ENCODE data around the gene RHOH. TPM values are rescaled to one million over a fixed set of nuclear protein-coding genes. Genes with fewer than 3 reads are reported as not detected.

RHOH gene
- total and polyA plus RNA-seq, 3 experiments from 2014 or later: 148 to 262 (median 148) TPM

- Mint-ChIP-seq H3K27me3 (peaks cover 0 to 2% of the 10 kb centered on the region in 2 donors), H3K36me3 (peaks cover 7 to 82% (median 29%) of the 10 kb centered on the region in 3 donors), H3K4me1 (peaks cover 94 to 100% (median 98%) of the 10 kb centered on the region in 3 donors), H3K27ac (peak overlapping the region; percentile 85 to 98 (median 92)), H3K4me3 (peak overlapping the region; percentile 8 to 85 (median 71)), H3K9me3 (peaks cover 0 to 2% (median 0%) of the 10 kb centered on the region in 5 donors)
- Histone ChIP-seq H3K4me1 (ENCODE audit: insufficient read depth, low read length) (peaks cover 97% of the 10 kb centered on the region), H3K4me3 (ENCODE audit: low read length) (no peak overlapping the region), H3K27ac (ENCODE audit: low read depth, low read length) (no peak overlapping the region), H3K36me3 (ENCODE audit: insufficient read depth, low read length) (peaks cover 22% of the 10 kb centered on the region), H3K27me3 (ENCODE audit: insufficient read depth, low read length, poor library complexity, severe bottlenecking) (no peaks in the 10 kb centered on the region), H3K9me3 (ENCODE audit: low read length) (no peaks in the 10 kb centered on the region)
- ChIA-PET POLR2A (interaction anchor here (0.5 to 4.4 kb wide), 7 partner anchors 10 to 94 kb away, joined by 3 to 33 read pairs (median 3); no protein-coding TSS in a partner anchor), CTCF (interaction anchor here (0.7 to 3.9 kb wide), 8 partner anchors 12 to 101 kb away, joined by 3 to 21 read pairs (median 4); no protein-coding TSS in a partner anchor)
- no peak for DNase-seq
Observed at GRCh38 chr4:40216622-40217366, 20.0 kb downstream of the RHOH start.

- no peak overlapping the region for H3K4me3 ChIP-seq (ENCODE audit: low read length)
- ChIA-PET CTCF (interaction anchor here (0.8 to 15.7 kb wide), 13 partner anchors 9 to 166 kb away, joined by 3 to 194 read pairs (median 5); partner anchors contain the start of genes N4BP2 and RHOH), POLR2A (interaction anchor here (0.6 to 2.8 kb wide), 6 partner anchors 10 to 85 kb away, joined by 3 to 16 read pairs (median 5); no protein-coding TSS in a partner anchor)
- no peaks in the 10 kb centered on the region for H3K9me3 ChIP-seq (ENCODE audit: low read length)
- H3K4me1 Mint-ChIP-seq: peaks cover 88 to 95% (median 95%) of the 10 kb centered on the region in 3 donors
- H3K36me3 Mint-ChIP-seq: peaks cover 10 to 81% (median 26%) of the 10 kb centered on the region in 3 donors
- H3K4me3 Mint-ChIP-seq: peak overlapping the region; percentile 52 to 85 (median 80)
- peaks cover 14% of the 10 kb centered on the region for H3K36me3 ChIP-seq (ENCODE audit: insufficient read depth, low read length)
- H3K27me3 ChIP-seq (ENCODE audit: insufficient read depth, low read length, poor library complexity, severe bottlenecking): no peaks in the 10 kb centered on the region
- peaks cover 93% of the 10 kb centered on the region for H3K4me1 ChIP-seq (ENCODE audit: insufficient read depth, low read length)
- DNase-seq: no peak
- no peaks in the 10 kb centered on the region for H3K27me3 Mint-ChIP-seq
- H3K27ac Mint-ChIP-seq: peak overlapping the region; percentile 74 to 98 (median 89)
- H3K27ac ChIP-seq (ENCODE audit: low read depth, low read length): no peak overlapping the region
- no peaks in the 10 kb centered on the region for H3K9me3 Mint-ChIP-seq
Observed at GRCh38 chr4:40221744-40222143, 24.9 kb downstream of the RHOH start.

DNA sequence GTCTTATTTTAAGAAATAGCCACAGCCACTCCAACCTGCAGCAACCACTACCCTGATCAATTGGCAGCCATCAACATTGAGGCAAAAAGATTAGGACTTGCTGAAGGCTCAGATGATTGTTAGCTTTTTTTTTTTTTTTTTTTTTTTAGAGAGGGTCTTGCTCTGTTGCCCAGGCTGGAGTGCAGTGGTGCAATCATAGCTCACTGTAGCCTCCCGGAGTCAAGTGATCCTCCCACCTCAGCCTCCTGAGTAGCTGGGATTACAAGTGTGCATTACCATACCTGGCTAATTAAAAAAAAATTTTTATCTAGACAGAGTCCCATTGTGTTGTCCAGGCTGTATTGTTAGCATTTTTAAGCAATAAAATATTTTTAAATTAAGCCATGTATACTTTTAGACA, 26.5 kb downstream of the RHOH start:
- no peak overlapping the region for H3K27ac ChIP-seq (ENCODE audit: low read depth, low read length)
- H3K27me3 ChIP-seq (ENCODE audit: insufficient read depth, low read length, poor library complexity, severe bottlenecking): no peaks in the 10 kb centered on the region
- H3K4me3 ChIP-seq (ENCODE audit: low read length): no peak overlapping the region
- ChIA-PET POLR2A (interaction anchor here (0.7 to 2.8 kb wide), 8 partner anchors 8 to 84 kb away, joined by 4 to 16 read pairs (median 9); no protein-coding TSS in a partner anchor), CTCF (interaction anchor here (0.7 to 15.7 kb wide), 11 partner anchors 7 to 105 kb away, joined by 3 to 194 read pairs (median 6); partner anchors contain the start of gene RHOH)
- Mint-ChIP-seq H3K9me3 (no peaks in the 10 kb centered on the region), H3K27ac (peak overlapping the region; percentile 74 to 96 (median 87)), H3K4me3 (peak overlapping the region; percentile 6 to 87 (median 76)), H3K36me3 (peaks cover 10 to 74% (median 21%) of the 10 kb centered on the region in 3 donors), H3K27me3 (no peaks in the 10 kb centered on the region), H3K4me1 (peaks cover 85 to 95% (median 93%) of the 10 kb centered on the region in 3 donors)
- no peaks in the 10 kb centered on the region for H3K9me3 ChIP-seq (ENCODE audit: low read length)
- peaks cover 3% of the 10 kb centered on the region for H3K36me3 ChIP-seq (ENCODE audit: insufficient read depth, low read length)
- peaks cover 93% of the 10 kb centered on the region for H3K4me1 ChIP-seq (ENCODE audit: insufficient read depth, low read length)
- DNase-seq: no peak

- Histone ChIP-seq H3K27ac (ENCODE audit: low read depth, low read length) (no peak overlapping the region), H3K4me3 (ENCODE audit: low read length) (no peak overlapping the region)
- no peaks in the 10 kb centered on the region for H3K27me3 Mint-ChIP-seq
Observed at GRCh38 chr4:40224432-40224831, 27.6 kb downstream of the RHOH start.

DNA sequence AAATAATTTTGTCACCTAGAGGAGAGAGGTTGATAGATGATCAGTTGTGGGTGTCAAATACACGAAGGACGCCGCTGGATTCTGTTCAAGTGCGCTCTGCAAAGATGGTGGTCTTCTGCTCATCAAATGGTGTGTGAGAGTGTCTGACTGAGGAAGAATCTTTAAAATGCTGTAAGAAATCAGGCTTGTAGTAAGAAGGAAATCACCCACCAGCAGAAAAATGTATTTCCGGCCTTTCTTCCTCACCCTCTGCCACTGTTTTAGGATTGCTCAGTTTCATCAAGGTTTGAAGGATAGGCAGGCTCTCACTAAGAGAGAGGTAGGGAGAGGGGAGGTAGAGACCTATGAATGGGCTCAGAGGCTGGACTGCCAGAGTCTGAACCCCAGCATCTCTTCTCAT, 28.7 kb downstream of the RHOH start:
- no peaks in the 10 kb centered on the region for H3K27me3 ChIP-seq (ENCODE audit: insufficient read depth, low read length, poor library complexity, severe bottlenecking)
- Mint-ChIP-seq H3K9me3 (no peaks in the 10 kb centered on the region), H3K4me1 (peaks cover 82 to 95% (median 94%) of the 10 kb centered on the region in 3 donors), H3K27me3 (no peaks in the 10 kb centered on the region), H3K36me3 (peaks cover 10 to 73% (median 22%) of the 10 kb centered on the region in 3 donors), H3K4me3 (peak overlapping the region; percentile 63 to 91 (median 76)), H3K27ac (peak overlapping the region; percentile 93 to 98 (median 96))
- H3K36me3 ChIP-seq (ENCODE audit: insufficient read depth, low read length): no peaks in the 10 kb centered on the region
- no peak for DNase-seq
- peak overlapping the region; percentile 15 for H3K27ac ChIP-seq (ENCODE audit: low read depth, low read length)
- H3K4me1 ChIP-seq (ENCODE audit: insufficient read depth, low read length): peaks cover 95% of the 10 kb centered on the region
- no peak overlapping the region for H3K4me3 ChIP-seq (ENCODE audit: low read length)
- no peaks in the 10 kb centered on the region for H3K9me3 ChIP-seq (ENCODE audit: low read length)
- ChIA-PET POLR2A (interaction anchor here (0.9 to 3.0 kb wide), 10 partner anchors 8 to 82 kb away, joined by 3 to 23 read pairs (median 6); no protein-coding TSS in a partner anchor), CTCF (interaction anchor here (1.0 to 15.7 kb wide), 8 partner anchors 12 to 169 kb away, joined by 3 to 194 read pairs (median 39); partner anchors contain the start of genes N4BP2 and RHOH)

More at GRCh38 chr4:40224432-40224831, 27.6 kb downstream of the RHOH start:
- Histone ChIP-seq H3K36me3 (ENCODE audit: insufficient read depth, low read length) (no peaks in the 10 kb centered on the region), H3K9me3 (ENCODE audit: low read length) (no peaks in the 10 kb centered on the region), H3K4me1 (ENCODE audit: insufficient read depth, low read length) (peaks cover 95% of the 10 kb centered on the region), H3K27me3 (ENCODE audit: insufficient read depth, low read length, poor library complexity, severe bottlenecking) (no peaks in the 10 kb centered on the region)
- H3K4me3 Mint-ChIP-seq: peak overlapping the region; percentile 63 to 91 (median 76)
- no peak for DNase-seq
- ChIA-PET CTCF (interaction anchor here (1.3 to 15.7 kb wide), 5 partner anchors 13 to 86 kb away, joined by 7 to 194 read pairs (median 112); partner anchors contain the start of gene RHOH), POLR2A (interaction anchor here (0.9 to 3.0 kb wide), 5 partner anchors 10 to 33 kb away, joined by 3 to 23 read pairs (median 8); no protein-coding TSS in a partner anchor)
- no peaks in the 10 kb centered on the region for H3K9me3 Mint-ChIP-seq
- H3K4me1 Mint-ChIP-seq: peaks cover 84 to 95% (median 94%) of the 10 kb centered on the region in 3 donors
- H3K36me3 Mint-ChIP-seq: peaks cover 10 to 77% (median 22%) of the 10 kb centered on the region in 3 donors
- peak overlapping the region; percentile 93 to 98 (median 96) for H3K27ac Mint-ChIP-seq

- H3K4me3 ChIP-seq (ENCODE audit: low read length): no peak overlapping the region
- Mint-ChIP-seq H3K36me3 (peaks cover 10 to 73% (median 21%) of the 10 kb centered on the region in 3 donors), H3K9me3 (no peaks in the 10 kb centered on the region), H3K4me1 (peaks cover 83 to 95% (median 94%) of the 10 kb centered on the region in 3 donors), H3K4me3 (peak overlapping the region; percentile 67 to 91 (median 76)), H3K27ac (peak overlapping the region; percentile 93 to 98 (median 96)), H3K27me3 (no peaks in the 10 kb centered on the region)
- H3K36me3 ChIP-seq (ENCODE audit: insufficient read depth, low read length): peaks cover 3% of the 10 kb centered on the region
- H3K27me3 ChIP-seq (ENCODE audit: insufficient read depth, low read length, poor library complexity, severe bottlenecking): no peaks in the 10 kb centered on the region
- H3K9me3 ChIP-seq (ENCODE audit: low read length): no peaks in the 10 kb centered on the region
- H3K4me1 ChIP-seq (ENCODE audit: insufficient read depth, low read length): peaks cover 96% of the 10 kb centered on the region
- H3K27ac ChIP-seq (ENCODE audit: low read depth, low read length): no peak overlapping the region
- CTCF ChIA-PET: interaction anchor here (1.0 to 15.7 kb wide), 12 partner anchors 8 to 99 kb away, joined by 3 to 194 read pairs (median 6); partner anchors contain the start of gene RHOH
- POLR2A ChIA-PET: interaction anchor here (0.7 to 2.0 kb wide), 8 partner anchors 13 to 81 kb away, joined by 3 to 7 read pairs (median 4); no protein-coding TSS in a partner anchor
- DNase-seq: peak in 1 of 5 donors; percentile 69
Observed at GRCh38 chr4:40227284-40227683, 30.5 kb downstream of the RHOH start.

DNA sequence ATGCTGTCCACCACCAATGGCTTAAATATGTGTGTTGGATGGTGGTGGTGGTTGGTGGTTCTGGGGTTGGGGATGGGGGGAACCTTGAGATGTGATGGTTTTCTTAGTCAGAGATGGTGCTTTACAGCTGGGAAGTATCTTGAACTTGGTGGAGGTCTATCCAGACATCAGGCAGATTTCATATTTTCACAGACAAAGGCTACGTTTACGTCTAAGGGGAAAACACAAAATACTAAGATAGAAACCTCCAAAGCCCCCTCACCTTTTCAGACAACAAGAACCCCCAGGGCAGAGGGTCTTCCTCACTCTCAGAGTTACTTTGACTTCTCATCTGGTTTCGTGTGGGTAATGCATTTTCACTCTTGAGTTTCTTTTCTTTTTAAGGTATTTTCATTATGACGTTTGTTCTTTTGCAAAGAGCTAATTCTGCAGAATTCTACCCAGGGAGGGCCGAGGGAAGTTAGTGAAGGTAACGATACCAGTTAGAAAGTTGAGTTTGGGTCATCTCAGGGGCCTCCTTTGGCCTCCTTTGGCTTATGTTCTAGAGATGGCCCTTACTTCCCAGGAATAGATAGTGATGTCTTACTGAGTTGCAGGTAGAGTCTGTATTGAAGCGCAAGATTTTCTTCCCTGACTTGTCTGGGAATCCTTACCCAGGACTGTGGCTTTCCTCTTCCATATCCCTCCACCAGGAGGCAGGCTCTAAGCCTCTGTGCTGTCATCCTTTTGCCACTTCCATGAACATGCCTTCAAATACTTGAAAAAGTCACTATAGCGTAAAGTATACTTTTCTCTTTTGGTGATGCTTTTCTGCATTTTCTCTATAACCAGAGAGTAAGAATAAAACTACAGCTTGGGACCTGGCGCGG, 31.9 kb downstream of the RHOH start:
- H3K27ac Mint-ChIP-seq: peak overlapping the region; percentile 91 to 98 (median 95)
- peaks cover 83 to 100% (median 97%) of the 10 kb centered on the region in 3 donors for H3K4me1 Mint-ChIP-seq
- H3K9me3 Mint-ChIP-seq: no peaks in the 10 kb centered on the region
- H3K4me3 Mint-ChIP-seq: peak overlapping the region; percentile 78 to 88 (median 83)
- DNase-seq: no peak
- H3K27ac ChIP-seq (ENCODE audit: low read depth, low read length): no peak overlapping the region
- POLR2A ChIA-PET: interaction anchor here (0.5 to 5.1 kb wide), 10 partner anchors 9 to 37 kb away, joined by 3 to 33 read pairs (median 4); no protein-coding TSS in a partner anchor
- no peaks in the 10 kb centered on the region for H3K9me3 ChIP-seq (ENCODE audit: low read length)
- peaks cover 16 to 73% (median 23%) of the 10 kb centered on the region in 3 donors for H3K36me3 Mint-ChIP-seq
- peaks cover 0 to 1% of the 10 kb centered on the region in 2 donors for H3K27me3 Mint-ChIP-seq
- CTCF ChIA-PET: interaction anchor here (1.0 to 15.7 kb wide), 13 partner anchors 8 to 88 kb away, joined by 3 to 194 read pairs (median 6); partner anchors contain the start of gene RHOH
- peak overlapping the region; percentile 42 for H3K4me3 ChIP-seq (ENCODE audit: low read length)
- no peaks in the 10 kb centered on the region for H3K27me3 ChIP-seq (ENCODE audit: insufficient read depth, low read length, poor library complexity, severe bottlenecking)
- H3K4me1 ChIP-seq (ENCODE audit: insufficient read depth, low read length): peaks cover 96% of the 10 kb centered on the region
- H3K36me3 ChIP-seq (ENCODE audit: insufficient read depth, low read length): peaks cover 9% of the 10 kb centered on the region

Data from CD8-positive, alpha-beta memory T cell (primary cell).